Keratinocyte (primary cell): ENCODE results near the gene CARD16. TPM values are rescaled to one million over a fixed set of nuclear protein-coding genes. Genes with fewer than 3 reads are reported as not detected.

Source experiments
- DNase-seq: peaks from one replicate; pipeline ENCODE4 v3.0.0-alpha.2; 2011; ENCODE audit warnings: low read depth, missing footprints, low spot score
- FAIRE-seq: peaks from 2 replicates; lab custom pipeline; 2011; peaks lifted over from hg19 to GRCh38; lab: Jason Lieb, UNC
- H2AFZ ChIP-seq: 2 replicates; pipeline ENCODE4 v1.6.0; 2012; ENCODE audit warnings: low read length, control low read depth, inconsistent platforms; ENCODE audit not compliant: control insufficient read depth
- H3K27ac ChIP-seq: 2 replicates; pipeline ENCODE4 v1.5.1; 2011; ENCODE audit warnings: low read length; ENCODE audit not compliant: control insufficient read depth, insufficient read depth
- H3K27me3 ChIP-seq: 3 replicates; pipeline ENCODE4 v1.6.0; 2011; ENCODE audit warnings: low read length; ENCODE audit not compliant: control insufficient read depth, insufficient read depth; ENCODE audit errors: extremely low read depth
- H3K36me3 ChIP-seq, 2 experiments: 2 replicates in 1 of 2; 3 replicates in 1 of 2; pipeline ENCODE4 v1.5.1; 2011; ENCODE audit warnings: low read length in 2 of 2, mild to moderate bottlenecking in 1 of 2; ENCODE audit not compliant: control insufficient read depth in 2 of 2, insufficient read depth in 2 of 2; ENCODE audit errors: extremely low read depth in 1 of 2
- H3K4me1 ChIP-seq: 3 replicates; pipeline ENCODE4 v1.5.1; 2011; ENCODE audit warnings: low read length; ENCODE audit not compliant: control insufficient read depth, insufficient read depth; ENCODE audit errors: extremely low read depth
- H3K4me2 ChIP-seq: 3 replicates; pipeline ENCODE4 v1.6.0; 2011; ENCODE audit warnings: low read depth, low read length; ENCODE audit not compliant: control insufficient read depth, insufficient read depth; ENCODE audit errors: extremely low read depth
- H3K4me3 ChIP-seq, 3 experiments: fragments of 200-600 bp in 1 of 3; sonication (generic) in 1 of 3; 2 replicates in 2 of 3; 3 replicates in 1 of 3; pipeline ENCODE4 v1.5.1; 2011 to 2016; ENCODE audit warnings: low read length in 3 of 3, mild to moderate bottlenecking in 3 of 3, control low read depth in 2 of 3, inconsistent platforms in 1 of 3, low read depth in 1 of 3, mixed read lengths in 1 of 3, mixed run types in 1 of 3, moderate library complexity in 1 of 3; ENCODE audit not compliant: control insufficient read depth in 2 of 3, insufficient read depth in 2 of 3; ENCODE audit errors: extremely low read depth in 1 of 3
- H3K79me2 ChIP-seq: 2 replicates; pipeline ENCODE4 v1.6.0; 2012; ENCODE audit warnings: low read length; ENCODE audit not compliant: control insufficient read depth, insufficient read depth
- H3K9ac ChIP-seq: 3 replicates; pipeline ENCODE4 v1.6.0; 2011; ENCODE audit warnings: low read length; ENCODE audit not compliant: control insufficient read depth, insufficient read depth; ENCODE audit errors: extremely low read depth
- H3K9me1 ChIP-seq: 3 replicates; pipeline ENCODE4 v1.6.0; 2011; ENCODE audit warnings: low read length; ENCODE audit not compliant: control insufficient read depth, insufficient read depth; ENCODE audit errors: extremely low read depth
- H3K9me3 ChIP-seq: 2 replicates; pipeline ENCODE4 v1.5.1; 2012; ENCODE audit warnings: low read depth, low read length; ENCODE audit not compliant: control insufficient read depth
- H4K20me1 ChIP-seq: 3 replicates; pipeline ENCODE4 v1.6.0; 2011; ENCODE audit warnings: low read length; ENCODE audit not compliant: control insufficient read depth, insufficient read depth; ENCODE audit errors: extremely low read depth
- EZH2 ChIP-seq: IDR thresholded peaks from one replicate; pipeline ENCODE4 v1.6.1; 2012; ENCODE audit warnings: inconsistent platforms, mild to moderate bottlenecking, low read length, moderate library complexity
- dilution Hi-C: fragments of 300-500 bp; cut with MboI; formaldehyde crosslinking; loops from one replicate; pipeline ENCODE4 v1.7.0; 2020; ENCODE audit warnings: low sequenced_read_pairs; ENCODE audit not compliant: extremely low pct_ligation_motif_present
- polyA plus RNA-seq, 5 experiments: library from polyadenylated mRNA; depleted of rRNA in 3 of 5; stranded (reverse) in 3 of 5; stranded (forward) in 1 of 5; unstranded in 1 of 5; fragments of >200 nt; gene quantifications; 1 replicate in 1 of 5; 2 replicates in 3 of 5; 3 replicates in 1 of 5; pipeline versions ENCODE4 v1.2.1 to v1.2.3, GENCODE V29; 2011 to 2012; ENCODE audit warnings: missing spikeins in 2 of 5, low read depth in 1 of 5, low replicate concordance in 1 of 5
- TF ChIP-seq, protein P1 (sequence below), 3 experiments: IDR thresholded peaks in 1 of 3; conservative IDR thresholded peaks in 1 of 3; optimal IDR thresholded peaks in 1 of 3; 2 replicates in 2 of 3; 3 replicates in 1 of 3; pipeline versions ENCODE3 to v1.5.1; 2011; ENCODE audit warnings: low read length in 3 of 3, mild to moderate bottlenecking in 3 of 3, moderate library complexity in 2 of 3, control low read depth in 1 of 3, inconsistent platforms in 1 of 3; ENCODE audit not compliant: insufficient read depth in 2 of 3; ENCODE audit errors: extremely low read depth in 1 of 3

The CARD16 gene
- polyA plus RNA-seq, 1 donor (not counting 4 experiments of a cell fraction or from before 2014, with no cell fraction given): 16.6 TPM

DNA sequence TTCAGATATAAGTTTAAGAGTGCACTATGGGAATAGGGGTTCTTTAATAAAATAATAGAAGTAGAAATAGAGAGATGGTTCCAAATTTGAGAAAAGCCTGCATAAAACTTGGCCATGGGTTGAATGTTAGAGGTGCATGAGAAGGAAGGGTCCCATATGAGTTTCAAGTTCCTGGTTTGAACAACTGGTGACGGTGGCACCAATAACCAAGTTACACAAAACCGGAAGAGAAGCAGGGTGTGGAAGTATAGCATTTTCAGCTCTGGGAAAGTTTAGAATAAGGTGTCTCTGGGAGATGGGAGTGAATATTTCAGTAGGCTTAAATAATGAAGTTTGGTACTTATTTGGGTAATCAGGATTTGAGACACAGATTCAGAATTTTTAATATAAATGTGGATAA, 12.6 kb downstream of the CARD16 start:
- TF ChIP-seq, protein P1, sequence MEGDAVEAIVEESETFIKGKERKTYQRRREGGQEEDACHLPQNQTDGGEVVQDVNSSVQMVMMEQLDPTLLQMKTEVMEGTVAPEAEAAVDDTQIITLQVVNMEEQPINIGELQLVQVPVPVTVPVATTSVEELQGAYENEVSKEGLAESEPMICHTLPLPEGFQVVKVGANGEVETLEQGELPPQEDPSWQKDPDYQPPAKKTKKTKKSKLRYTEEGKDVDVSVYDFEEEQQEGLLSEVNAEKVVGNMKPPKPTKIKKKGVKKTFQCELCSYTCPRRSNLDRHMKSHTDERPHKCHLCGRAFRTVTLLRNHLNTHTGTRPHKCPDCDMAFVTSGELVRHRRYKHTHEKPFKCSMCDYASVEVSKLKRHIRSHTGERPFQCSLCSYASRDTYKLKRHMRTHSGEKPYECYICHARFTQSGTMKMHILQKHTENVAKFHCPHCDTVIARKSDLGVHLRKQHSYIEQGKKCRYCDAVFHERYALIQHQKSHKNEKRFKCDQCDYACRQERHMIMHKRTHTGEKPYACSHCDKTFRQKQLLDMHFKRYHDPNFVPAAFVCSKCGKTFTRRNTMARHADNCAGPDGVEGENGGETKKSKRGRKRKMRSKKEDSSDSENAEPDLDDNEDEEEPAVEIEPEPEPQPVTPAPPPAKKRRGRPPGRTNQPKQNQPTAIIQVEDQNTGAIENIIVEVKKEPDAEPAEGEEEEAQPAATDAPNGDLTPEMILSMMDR (optimal IDR thresholded peaks at IDR 0.05 in 1 of 3, IDR thresholded peaks at IDR 0.05 in 1 of 3, conservative IDR thresholded peaks at IDR 0.05 in 1 of 3; ENCODE audit: extremely low read depth in 1 of 3, insufficient read depth in 2 of 3, low read length in 3 of 3): no peak
- TF ChIP-seq EZH2: no peak
- dilution Hi-C loops: no loop called here
- H3K36me3 ChIP-seq: peaks cover 3 to 4% of the 10 kb centered on the region in 2 experiments
- H2AFZ ChIP-seq: no peak overlapping the region
- no peaks in the 10 kb centered on the region for H3K9me1 ChIP-seq
- H3K4me2 ChIP-seq: no peak overlapping the region
- H3K4me1 ChIP-seq: peaks cover 5% of the 10 kb centered on the region
- H4K20me1 ChIP-seq: no peaks in the 10 kb centered on the region
- FAIRE-seq: no peak
- no peak for DNase-seq
- no peaks in the 10 kb centered on the region for H3K79me2 ChIP-seq
- no peaks in the 10 kb centered on the region for H3K9me3 ChIP-seq
- no peak overlapping the region for H3K9ac ChIP-seq
- no peak overlapping the region for H3K4me3 ChIP-seq
- no peak overlapping the region for H3K27ac ChIP-seq
- no peaks in the 10 kb centered on the region for H3K27me3 ChIP-seq

DNA sequence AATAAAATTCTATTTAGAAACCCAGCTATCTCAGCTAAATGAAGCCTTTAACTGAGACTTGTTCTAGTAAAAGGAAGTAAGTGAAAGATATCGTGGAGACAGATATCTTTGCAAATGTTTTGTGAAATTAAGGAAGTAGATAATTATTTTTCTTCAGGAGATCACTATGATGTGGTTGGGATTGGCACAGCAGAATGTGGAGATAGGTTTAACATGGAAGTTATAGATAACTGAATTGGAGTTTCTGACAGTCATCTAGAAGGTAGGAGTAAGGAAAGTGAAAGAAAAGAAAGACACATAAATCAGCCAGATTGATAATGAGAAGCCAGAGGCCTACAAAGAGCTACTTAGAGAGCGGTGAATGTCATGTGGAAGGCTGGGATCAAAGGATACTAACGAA, 17.5 kb downstream of the CARD16 start:
- peaks cover 3 to 4% of the 10 kb centered on the region in 2 experiments for H3K36me3 ChIP-seq
- no peak overlapping the region for H2AFZ ChIP-seq

More for the DNA sequence above, 17.5 kb downstream of the CARD16 start:
- Histone ChIP-seq H3K79me2 (no peaks in the 10 kb centered on the region), H4K20me1 (no peaks in the 10 kb centered on the region), H3K9me3 (no peaks in the 10 kb centered on the region), H3K4me2 (no peak overlapping the region), H3K9me1 (no peaks in the 10 kb centered on the region), H3K4me3 (no peak overlapping the region), H3K27me3 (no peaks in the 10 kb centered on the region), H3K27ac (no peak overlapping the region), H3K9ac (no peak overlapping the region), H3K4me1 (no peaks in the 10 kb centered on the region)
- FAIRE-seq (no peak), DNase-seq (no peak)
- dilution Hi-C loops: no loop called here
- TF ChIP-seq, protein P1 (optimal IDR thresholded peaks at IDR 0.05 in 1 of 3, IDR thresholded peaks at IDR 0.05 in 1 of 3, conservative IDR thresholded peaks at IDR 0.05 in 1 of 3; ENCODE audit: extremely low read depth in 1 of 3, insufficient read depth in 2 of 3, low read length in 3 of 3): no peak
- no peak for TF ChIP-seq EZH2
